ENCODE measurements around the gene TRPV3.

DNA sequence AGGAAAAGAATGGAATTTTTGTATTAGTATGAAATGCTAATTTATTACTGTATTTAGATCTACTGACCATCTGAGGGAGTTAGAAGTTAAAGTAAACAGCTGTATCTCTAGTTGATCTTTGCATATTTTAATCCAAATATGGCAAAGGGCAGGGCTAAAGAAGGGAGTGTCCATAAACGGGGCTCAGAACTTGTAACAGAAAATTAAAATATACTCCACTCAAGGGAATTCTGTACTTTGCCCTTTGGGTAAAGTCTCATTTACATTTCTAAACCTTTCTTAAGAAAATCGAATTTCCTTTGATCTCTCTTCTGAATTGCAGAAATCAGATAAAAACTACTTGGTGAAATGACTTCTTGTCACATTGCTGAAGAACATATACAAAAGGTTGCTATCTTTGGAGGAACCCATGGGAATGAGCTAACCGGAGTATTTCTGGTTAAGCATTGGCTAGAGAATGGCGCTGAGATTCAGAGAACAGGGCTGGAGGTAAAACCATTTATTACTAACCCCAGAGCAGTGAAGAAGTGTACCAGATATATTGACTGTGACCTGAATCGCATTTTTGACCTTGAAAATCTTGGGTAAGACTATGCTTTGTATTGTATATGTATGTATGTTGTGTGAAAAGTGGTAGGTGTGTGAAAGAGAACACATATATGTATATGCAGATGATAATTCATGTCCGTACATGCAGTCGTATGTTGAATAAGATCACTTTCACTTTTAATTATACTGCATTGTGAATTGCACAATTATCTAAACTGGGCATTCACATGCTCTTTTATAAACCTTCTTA, 81.6 kb downstream of the TRPV3 start, which contains the start of gene ASPA:
- TF ChIP-seq, protein P1, sequence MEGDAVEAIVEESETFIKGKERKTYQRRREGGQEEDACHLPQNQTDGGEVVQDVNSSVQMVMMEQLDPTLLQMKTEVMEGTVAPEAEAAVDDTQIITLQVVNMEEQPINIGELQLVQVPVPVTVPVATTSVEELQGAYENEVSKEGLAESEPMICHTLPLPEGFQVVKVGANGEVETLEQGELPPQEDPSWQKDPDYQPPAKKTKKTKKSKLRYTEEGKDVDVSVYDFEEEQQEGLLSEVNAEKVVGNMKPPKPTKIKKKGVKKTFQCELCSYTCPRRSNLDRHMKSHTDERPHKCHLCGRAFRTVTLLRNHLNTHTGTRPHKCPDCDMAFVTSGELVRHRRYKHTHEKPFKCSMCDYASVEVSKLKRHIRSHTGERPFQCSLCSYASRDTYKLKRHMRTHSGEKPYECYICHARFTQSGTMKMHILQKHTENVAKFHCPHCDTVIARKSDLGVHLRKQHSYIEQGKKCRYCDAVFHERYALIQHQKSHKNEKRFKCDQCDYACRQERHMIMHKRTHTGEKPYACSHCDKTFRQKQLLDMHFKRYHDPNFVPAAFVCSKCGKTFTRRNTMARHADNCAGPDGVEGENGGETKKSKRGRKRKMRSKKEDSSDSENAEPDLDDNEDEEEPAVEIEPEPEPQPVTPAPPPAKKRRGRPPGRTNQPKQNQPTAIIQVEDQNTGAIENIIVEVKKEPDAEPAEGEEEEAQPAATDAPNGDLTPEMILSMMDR (IDR thresholded peaks at IDR 0.05; ENCODE audit: low read depth, low read length) = no peak
- TF ChIP-seq EZH2phosphoT487 (IDR thresholded peaks at IDR 0.05; ENCODE audit: low read depth) = no peak

Measured in OCI-LY3 (cell line).